GM23338 (cell line): ENCODE measurements around the gene RHO. TPM values are rescaled to one million over a fixed set of nuclear protein-coding genes. Genes with fewer than 3 reads are reported as not detected.

Experiments
- ATAC-seq: fragments of 200-7000 bp; cut with Tn5 transposase; 3 replicates; pipeline ENCODE4 v1.9.1; 2020
- DNase-seq: peaks from one replicate; pipeline ENCODE4 v3.0.0-alpha.2; 2015; ENCODE audit warnings: low spot score
- H2AFZ ChIP-seq: fragments of 200-600 bp; sonication (generic); 2 replicates; pipeline ENCODE4 v1.8.0; 2016; ENCODE audit warnings: antibody characterized with exemption, mild to moderate bottlenecking, moderate library complexity
- H3F3A ChIP-seq: fragments of 200-600 bp; sonication (generic); replicated peaks from 2 replicates; pipeline ENCODE4 v1.8.0; 2017; ENCODE audit warnings: antibody characterized with exemption, mixed run types, low read depth
- H3K27ac ChIP-seq: fragments of 200-600 bp; sonication (generic); 2 replicates; pipeline ENCODE4 v1.6.1; 2016; ENCODE audit warnings: low read depth
- H3K27me3 ChIP-seq: fragments of 200-600 bp; sonication (generic); 2 replicates; pipeline ENCODE4 v1.8.0; 2016; ENCODE audit warnings: mild to moderate bottlenecking, mixed run types, moderate library complexity; ENCODE audit not compliant: insufficient read depth
- H3K36me3 ChIP-seq: fragments of 200-600 bp; sonication (generic); 2 replicates; pipeline ENCODE4 v1.8.0; 2016; ENCODE audit warnings: mild to moderate bottlenecking; ENCODE audit not compliant: insufficient read depth
- H3K4me1 ChIP-seq: fragments of 200-600 bp; sonication (generic); 2 replicates; pipeline ENCODE4 v1.8.0; 2016; ENCODE audit warnings: mild to moderate bottlenecking, moderate library complexity; ENCODE audit not compliant: insufficient read depth
- H3K4me2 ChIP-seq: fragments of 200-600 bp; sonication (generic); 2 replicates; pipeline ENCODE4 v1.7.1; 2017; ENCODE audit warnings: mixed run types
- H3K4me3 ChIP-seq: fragments of 200-600 bp; sonication (generic); 2 replicates; pipeline ENCODE4 v1.6.1; 2016; ENCODE audit warnings: mixed run types
- H3K79me2 ChIP-seq: fragments of 200-600 bp; sonication (generic); replicated peaks from 2 replicates; pipeline ENCODE4 v1.8.0; 2017; ENCODE audit warnings: mild to moderate bottlenecking; ENCODE audit not compliant: insufficient read depth
- H3K9me2 ChIP-seq: fragments of 200-600 bp; sonication (generic); 2 replicates; pipeline ENCODE4 v1.8.0; 2017; ENCODE audit not compliant: insufficient read depth
- H4K20me1 ChIP-seq: fragments of 200-600 bp; sonication (generic); replicated peaks from 2 replicates; pipeline ENCODE4 v1.8.0; 2017; ENCODE audit warnings: mild to moderate bottlenecking; ENCODE audit not compliant: insufficient read depth
- H3K27ac Mint-ChIP-seq: 2 replicates; pipeline ENCODE4 v1.8.0; 2020; ENCODE audit warnings: inconsistent platforms, mild to moderate bottlenecking, moderate library complexity, mixed read lengths
- H3K27me3 Mint-ChIP-seq: 3 replicates; pipeline ENCODE4 v1.8.0; 2022; ENCODE audit warnings: low read depth, mild to moderate bottlenecking, moderate library complexity, mixed read lengths, inconsistent platforms; ENCODE audit not compliant: insufficient read depth, poor library complexity
- H3K36me3 Mint-ChIP-seq: 3 replicates; pipeline ENCODE4 v1.8.0; 2021; ENCODE audit warnings: low read depth, mild to moderate bottlenecking, inconsistent platforms, moderate library complexity, mixed read lengths
- H3K4me1 Mint-ChIP-seq: 3 replicates; pipeline ENCODE4 v1.8.0; 2020; ENCODE audit warnings: mild to moderate bottlenecking, inconsistent platforms, mixed read lengths
- H3K4me3 Mint-ChIP-seq: 3 replicates; pipeline ENCODE4 v1.8.0; 2021; ENCODE audit warnings: moderate library complexity, mild to moderate bottlenecking, inconsistent platforms, mixed read lengths
- H3K9me3 Mint-ChIP-seq: 3 replicates; pipeline ENCODE4 v1.8.0; 2020; ENCODE audit warnings: moderate library complexity, mild to moderate bottlenecking, inconsistent platforms, mixed read lengths
- CREB1 ChIP-seq: fragments of 250-450 bp; sonication (Bioruptor Pico); IDR thresholded peaks from 2 replicates; pipeline ENCODE4 v1.5.0; 2020; ENCODE audit warnings: low read depth, mild to moderate bottlenecking, moderate library complexity
- CTCF ChIP-seq, 2 experiments: fragments of 200-600 bp in 1 of 2; sonication (generic) in 1 of 2; conservative IDR thresholded peaks; 2 replicates each; pipeline versions ENCODE4 v1.5.1 to v1.6.1; 2016 to 2017; ENCODE audit warnings: antibody characterized with exemption in 2 of 2, low read depth in 2 of 2, mild to moderate bottlenecking in 2 of 2, moderate library complexity in 1 of 2
- EZH2 ChIP-seq: fragments of 200-600 bp; sonication (generic); IDR thresholded peaks from one replicate; pipeline ENCODE4 v1.8.0; 2017; ENCODE audit warnings: antibody characterized with exemption, mild to moderate bottlenecking, low read depth; ENCODE audit not compliant: unreplicated experiment
- EZH2phosphoT487 ChIP-seq: fragments of 200-600 bp; sonication (generic); IDR thresholded peaks from one replicate; pipeline ENCODE4 v1.8.1; 2018; ENCODE audit warnings: antibody characterized with exemption; ENCODE audit not compliant: unreplicated experiment
- NANOG ChIP-seq: IDR thresholded peaks from 2 replicates; pipeline ENCODE4 v1.6.1; 2016; ENCODE audit warnings: antibody characterized with exemption, borderline replicate concordance
- REST ChIP-seq: IDR thresholded peaks from one replicate; pipeline ENCODE4 v1.6.1; 2018; ENCODE audit warnings: antibody characterized with exemption; ENCODE audit not compliant: unreplicated experiment
- STAT1 ChIP-seq: IDR thresholded peaks from one replicate; pipeline ENCODE4 v1.6.1; 2016; ENCODE audit warnings: antibody characterized with exemption; ENCODE audit not compliant: unreplicated experiment
- ZNF114 ChIP-seq: fragments of 250-450 bp; sonication (Bioruptor Pico); IDR thresholded peaks from 2 replicates; pipeline ENCODE4 v1.5.0; 2020; ENCODE audit warnings: mild to moderate bottlenecking, moderate library complexity
- ZNF331 ChIP-seq: fragments of 250-450 bp; sonication (Bioruptor Pico); IDR thresholded peaks from 2 replicates; pipeline ENCODE4 v1.5.0; 2020; ENCODE audit warnings: low read depth, mild to moderate bottlenecking, moderate library complexity
- polyA plus RNA-seq: library from polyadenylated mRNA; unstranded; fragments of >200 nt; fragmentation: Nextera tagmentation; extraction: Ambion mirVana; gene quantifications from 2 replicates; pipeline ENCODE4 v1.2.1, GENCODE V29; 2016
- total RNA-seq: library from RNA; depleted of rRNA; stranded (reverse); fragments of >200 nt; shearing (Covaris generic); gene quantifications from 2 replicates; pipeline ENCODE4 v1.2.3, GENCODE V29; 2014

The RHO gene
- total and polyA plus RNA-seq, 2 experiments from 2014 or later: not detected

GRCh38 chr3:129576514-129577352 lies 48.3 kb downstream of the RHO start:
- no peak overlapping the region for H3K4me3 Mint-ChIP-seq

More at GRCh38 chr3:129576514-129577352, 48.3 kb downstream of the RHO start:
- Mint-ChIP-seq H3K9me3 (no peaks in the 10 kb centered on the region; the same call in 2 of the 3 replicates), H3K27ac (no peak overlapping the region; the same call in 1 of the 2 replicates), H3K4me1 (peaks cover 14% of the 10 kb centered on the region), H3K27me3 (peaks cover 5% of the 10 kb centered on the region), H3K36me3 (no peaks in the 10 kb centered on the region; the same call in 2 of the 3 replicates)
- Histone ChIP-seq H4K20me1 (no peaks in the 10 kb centered on the region), H3K36me3 (no peaks in the 10 kb centered on the region), H3K9me2 (no peaks in the 10 kb centered on the region), H3K4me1 (no peaks in the 10 kb centered on the region), H3K4me3 (no peak overlapping the region), H2AFZ (no peak overlapping the region), H3K4me2 (no peak overlapping the region), H3K79me2 (no peaks in the 10 kb centered on the region), H3K27me3 (no peaks in the 10 kb centered on the region), H3F3A (no peaks in the 10 kb centered on the region), H3K27ac (no peak overlapping the region)
- TF ChIP-seq NANOG: no peak
- no peak for TF ChIP-seq ZNF114
- TF ChIP-seq CTCF (conservative IDR thresholded peaks at IDR 0.05; ENCODE audit: low read depth in 2 of 2): no peak
- no peak for TF ChIP-seq REST
- no peak for TF ChIP-seq STAT1
- no peak for TF ChIP-seq EZH2phosphoT487
- no peak for TF ChIP-seq EZH2
- TF ChIP-seq ZNF331 (CRISPR knock-in tag): no peak
- no peak for TF ChIP-seq CREB1 (CRISPR knock-in tag)
- ATAC-seq (no peak), DNase-seq (no peak)
